DMS153 treated with DMSO at 0.1 percent for 48 hours (cell line): ENCODE measurements around the gene NFX1.
"Not testable (repeated sequence)": the region's sequence is repeated elsewhere in the genome, so short reads cannot be mapped to it uniquely, and the experiment has no call there.

Source experiments
- DNase-seq: peaks from one replicate; lab custom pipeline; 2025; ENCODE audit not compliant: unreplicated experiment; lab: John Stamatoyannopoulos, UW

NFX1 gene

DNA sequence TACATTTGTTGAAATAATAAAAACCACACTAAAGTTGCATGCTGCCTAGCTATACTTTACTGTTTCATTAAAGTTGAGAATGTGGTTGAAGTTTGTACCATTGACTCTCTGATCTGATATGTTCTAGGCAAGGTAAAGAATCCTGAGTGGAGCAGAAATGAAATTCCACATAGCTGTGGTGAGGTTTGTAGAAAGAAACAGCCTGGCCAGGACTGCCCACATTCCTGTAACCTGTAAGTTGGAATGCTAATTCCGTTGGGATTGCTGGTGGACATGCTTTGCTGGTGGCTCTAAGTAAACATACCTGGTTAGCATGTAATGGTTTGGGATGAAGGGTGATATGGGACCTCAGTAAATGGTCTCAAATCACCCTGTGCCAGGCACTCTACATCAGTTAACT, 16.8 kb downstream of the NFX1 start:
- DNase-seq, result no peak

DNA sequence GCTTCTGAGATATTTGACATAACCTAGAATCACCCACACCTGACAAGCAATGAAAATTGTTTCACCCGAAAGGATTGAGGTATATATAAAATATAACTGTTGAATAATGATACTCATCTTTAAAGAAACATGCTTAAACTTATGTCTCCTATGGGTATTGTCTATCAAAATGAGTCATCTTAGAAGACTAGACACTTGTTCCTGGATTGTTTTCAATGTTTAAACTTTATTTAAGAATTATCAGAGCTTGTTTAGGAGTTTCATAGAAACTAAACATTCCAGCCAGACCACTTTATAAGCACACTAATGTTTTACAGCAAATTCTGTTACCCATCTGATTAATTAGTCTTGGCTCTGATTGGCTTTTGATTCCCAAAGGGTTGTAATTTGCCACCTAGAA, 19.6 kb downstream of the NFX1 start:
- DNase-seq, result no peak

DNA sequence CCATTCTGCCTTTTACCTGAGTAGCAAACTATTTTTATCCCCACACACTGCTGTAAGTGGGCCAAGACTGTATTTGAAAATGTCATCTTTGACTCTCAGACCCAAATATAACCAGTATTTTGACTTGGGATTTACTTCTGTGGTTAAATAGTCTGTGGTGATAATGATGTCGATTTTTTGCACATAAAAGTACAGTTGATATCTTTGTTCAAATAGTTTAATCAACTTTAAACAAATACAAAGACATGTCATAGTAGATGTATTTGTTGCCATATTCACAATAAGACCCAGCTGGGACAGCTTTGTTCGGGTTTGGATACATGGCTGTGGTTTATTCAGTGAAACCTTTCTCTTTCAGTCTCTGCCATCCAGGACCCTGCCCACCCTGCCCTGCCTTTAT, 20.4 kb downstream of the NFX1 start:
- DNase-seq, result no peak

DNA sequence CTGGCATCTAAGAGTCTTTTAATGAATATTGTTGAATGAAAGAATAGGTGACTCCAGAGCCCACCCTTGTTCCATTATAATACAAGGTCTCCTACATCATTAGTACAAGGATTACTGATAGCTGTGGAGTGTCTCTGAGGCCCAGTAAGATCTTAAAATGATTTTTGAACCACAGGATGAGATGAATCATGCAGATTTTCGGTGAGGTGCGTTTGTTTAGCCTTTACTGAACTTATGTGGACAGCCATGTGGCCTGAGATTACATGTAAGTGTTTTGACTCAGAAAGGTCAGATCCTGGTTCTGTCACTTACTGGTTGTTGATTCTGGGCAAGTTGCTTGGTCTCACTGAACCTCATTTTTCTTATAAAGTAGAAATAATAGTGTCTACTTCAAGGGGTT, 21.6 kb downstream of the NFX1 start:
- DNase-seq, result no peak

DNA sequence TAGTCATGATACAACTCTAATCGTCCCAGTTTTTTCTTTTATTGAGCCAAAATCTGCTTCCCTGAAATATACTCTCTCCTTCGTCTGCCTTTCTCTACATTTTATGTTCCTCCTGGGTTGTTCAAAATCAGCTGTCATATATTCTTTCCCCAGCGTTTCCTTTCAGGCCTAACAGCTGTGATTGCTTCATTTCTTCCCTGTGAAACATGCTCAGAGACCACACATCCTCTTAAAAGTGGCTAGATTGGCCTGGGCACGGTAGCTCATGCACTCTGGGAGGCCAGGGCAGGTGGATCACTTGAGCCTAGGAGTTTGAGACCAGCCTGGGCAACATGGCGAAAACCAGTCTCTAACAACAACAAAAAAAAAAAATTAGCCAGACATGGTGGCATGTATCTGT, 25.1 kb downstream of the NFX1 start:
- no peak for DNase-seq

DNA sequence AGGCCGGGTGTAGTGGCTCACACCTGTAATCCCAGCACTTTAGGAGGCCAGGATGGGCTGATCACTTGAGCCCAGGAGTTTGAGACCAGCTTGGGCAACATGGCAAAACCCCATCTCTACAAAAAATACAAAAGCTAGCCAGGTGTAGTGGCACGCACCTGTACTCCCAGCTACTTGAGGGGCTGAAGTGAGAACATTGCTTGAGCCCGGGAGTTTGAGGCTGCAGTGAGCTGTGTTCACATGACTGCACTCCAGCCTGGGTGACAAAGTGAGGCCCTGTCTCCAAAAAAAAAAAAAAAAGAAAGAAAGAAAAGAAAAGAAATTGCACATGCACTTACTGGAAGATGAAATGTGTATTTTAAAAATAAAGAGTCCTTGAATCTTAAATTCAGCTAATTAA, 26.8 kb downstream of the NFX1 start:
- not testable (repeated sequence) for DNase-seq

DNA sequence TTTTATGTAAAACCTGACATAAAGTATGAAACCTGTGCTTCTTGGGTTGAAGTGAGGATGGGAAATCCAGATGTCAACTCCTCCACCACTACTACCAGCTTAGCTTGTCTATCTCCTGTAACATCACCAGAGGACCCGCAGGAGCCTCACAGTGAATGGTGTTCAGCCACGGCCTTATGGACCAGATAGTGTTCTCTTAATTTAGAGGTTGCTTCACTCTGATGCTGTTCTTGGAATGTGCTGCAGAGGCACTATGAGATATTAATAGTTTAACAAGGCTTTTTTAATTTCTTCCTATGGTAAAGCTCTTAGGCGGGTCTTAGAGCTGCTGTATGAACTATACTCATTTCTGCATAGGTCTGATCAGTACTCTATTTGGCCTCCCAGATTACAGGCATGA, 27.9 kb downstream of the NFX1 start:
- no peak for DNase-seq

DNA sequence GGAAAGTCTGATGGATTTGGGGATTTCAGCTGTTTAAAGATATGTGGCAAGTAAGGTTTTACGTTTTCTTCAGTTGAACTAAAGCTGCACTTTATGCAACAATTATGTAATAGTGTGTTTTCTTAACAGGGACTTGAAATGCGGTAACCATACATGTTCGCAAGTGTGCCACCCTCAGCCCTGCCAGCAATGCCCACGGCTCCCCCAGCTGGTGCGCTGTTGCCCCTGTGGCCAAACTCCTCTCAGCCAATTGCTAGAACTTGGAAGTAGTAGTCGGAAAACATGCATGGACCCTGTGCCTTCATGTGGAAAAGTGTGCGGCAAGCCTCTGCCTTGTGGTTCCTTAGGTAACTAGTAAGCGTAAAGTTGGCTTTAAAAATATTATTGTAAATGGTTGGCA, 28.5 kb downstream of the NFX1 start:
- no peak for DNase-seq

DNA sequence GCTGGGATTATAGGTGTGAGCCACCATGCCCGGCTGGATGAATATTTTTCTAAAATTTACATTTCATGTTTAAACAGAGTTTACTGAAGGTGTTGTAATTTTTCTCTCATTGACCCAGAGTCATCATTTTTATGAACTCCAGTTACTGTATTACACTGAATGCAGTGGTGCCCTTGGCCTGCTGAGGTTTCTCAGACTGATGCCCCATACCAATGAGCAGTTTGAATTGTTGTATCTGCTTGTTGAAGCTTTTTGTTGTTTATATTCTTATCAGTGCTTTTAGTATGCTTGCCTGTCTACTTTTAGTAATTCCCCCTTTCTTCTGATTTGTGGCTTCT, 29.9 kb downstream of the NFX1 start:
- no peak for DNase-seq

DNA sequence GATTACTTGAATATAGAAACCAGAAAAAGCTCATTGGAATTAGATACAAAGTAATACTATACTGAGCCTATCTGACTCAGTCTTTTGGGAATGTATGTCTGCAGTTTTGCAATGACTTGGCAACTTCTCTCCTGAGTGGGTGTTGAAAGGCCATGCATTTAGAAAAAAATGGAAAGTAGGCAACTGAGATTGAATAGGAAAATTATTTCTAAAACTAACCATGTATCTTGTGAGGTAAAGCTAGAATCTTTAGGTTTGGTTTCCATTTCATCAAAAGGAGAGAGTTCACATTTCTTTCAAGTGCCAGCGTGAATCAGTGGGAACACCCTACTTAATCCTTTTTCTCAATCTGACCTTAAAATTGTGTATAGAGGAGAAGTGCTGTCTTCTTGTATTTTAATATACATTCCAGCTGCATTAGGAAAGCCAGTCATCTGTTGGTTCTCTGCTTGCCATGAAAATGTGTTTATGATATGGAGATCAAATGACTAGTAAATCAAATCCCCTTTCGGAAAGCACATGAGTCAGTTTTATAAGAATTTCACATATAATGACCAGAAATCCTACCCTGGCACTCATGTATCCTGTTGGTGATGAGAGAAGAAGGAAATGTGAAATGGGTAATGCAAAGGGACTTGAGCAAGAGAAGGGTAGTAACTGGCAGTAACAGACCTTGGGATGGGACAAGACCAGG, 30.4 kb downstream of the NFX1 start:
- no peak for DNase-seq

DNA sequence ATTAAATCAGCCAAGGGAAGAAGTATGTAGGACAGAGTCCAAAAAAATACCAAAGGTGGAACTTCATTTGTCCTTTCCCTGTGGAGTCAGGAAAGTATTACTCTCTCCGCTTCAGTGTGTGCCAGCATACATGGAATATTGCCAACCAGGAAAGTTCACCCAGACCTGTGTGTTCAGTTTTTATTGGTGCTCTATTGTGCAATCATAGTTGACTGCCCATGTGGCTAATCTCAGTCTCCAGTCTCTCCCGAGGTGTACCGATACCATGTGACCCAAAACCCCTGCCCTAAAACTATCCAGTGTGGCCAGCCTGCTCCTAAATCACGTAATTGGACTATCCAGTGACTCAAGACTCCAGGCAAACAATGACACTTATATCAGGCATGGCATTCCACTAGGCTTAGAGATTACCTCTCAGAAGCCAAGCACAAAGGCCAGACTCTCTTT, 38.8 kb downstream of the NFX1 start:
- DNase-seq, result no peak

DNA sequence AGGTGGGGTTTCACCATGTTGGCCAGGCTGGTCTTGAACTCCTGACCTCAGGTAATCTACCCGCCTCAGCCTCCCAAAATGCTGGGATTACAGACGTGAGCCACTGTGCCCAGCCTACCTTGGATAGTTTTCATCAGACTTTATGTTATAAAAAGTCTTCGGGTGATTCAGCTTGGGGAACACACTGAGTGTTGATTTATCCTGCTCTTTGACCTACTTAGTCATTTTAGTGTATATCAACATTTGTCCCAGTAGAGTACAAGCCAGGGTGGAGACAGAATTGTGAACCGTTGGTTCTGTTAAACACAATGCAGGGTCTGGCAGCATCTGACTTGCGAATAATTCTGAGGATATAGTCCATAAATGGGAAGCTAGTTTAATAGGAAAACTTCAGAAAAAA, 39.7 kb downstream of the NFX1 start:
- no peak for DNase-seq

DNA sequence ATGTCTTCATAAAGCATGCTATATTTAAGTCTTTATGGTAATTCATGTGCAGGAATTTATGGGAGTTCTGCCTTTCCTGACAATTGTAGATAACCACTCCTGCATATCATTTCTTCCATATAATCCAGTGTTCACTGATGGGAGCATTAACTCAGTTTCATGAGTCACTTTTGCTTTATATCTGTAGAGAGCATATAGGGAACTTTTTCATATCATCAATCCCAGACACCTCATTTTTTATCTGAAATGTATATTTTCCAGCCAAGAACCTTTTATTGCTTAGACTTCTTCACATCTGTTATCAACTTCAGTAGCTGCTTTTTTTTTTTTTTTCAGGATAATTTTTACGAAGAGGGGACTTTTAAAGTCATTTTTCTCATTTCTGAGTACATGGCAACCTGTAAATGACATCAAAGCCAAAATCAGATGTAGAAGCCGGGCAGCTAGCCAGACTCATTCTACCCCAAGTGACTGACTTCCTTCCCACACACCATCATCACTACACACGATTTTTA, 41.1 kb downstream of the NFX1 start:
- DNase-seq, result no peak

DNA sequence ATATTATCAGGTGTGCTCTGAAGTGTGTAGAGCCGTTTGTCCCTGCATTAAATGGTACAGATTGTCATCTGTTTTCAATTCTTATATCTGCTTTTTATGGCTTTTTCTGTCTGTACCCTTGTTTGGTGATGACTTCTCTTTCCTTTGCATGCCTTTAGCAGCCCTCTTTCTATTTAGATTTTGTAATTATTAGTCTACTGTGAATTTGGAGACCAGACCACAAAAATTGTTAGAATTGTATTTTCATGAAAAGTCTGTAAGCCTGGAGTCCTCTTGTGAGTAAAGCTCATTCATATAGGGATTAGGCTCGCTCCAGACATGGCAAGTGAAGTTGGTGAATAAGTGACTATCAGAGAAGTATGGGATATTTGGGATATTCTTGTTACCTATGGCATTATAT, 41.7 kb downstream of the NFX1 start:
- no peak for DNase-seq

DNA sequence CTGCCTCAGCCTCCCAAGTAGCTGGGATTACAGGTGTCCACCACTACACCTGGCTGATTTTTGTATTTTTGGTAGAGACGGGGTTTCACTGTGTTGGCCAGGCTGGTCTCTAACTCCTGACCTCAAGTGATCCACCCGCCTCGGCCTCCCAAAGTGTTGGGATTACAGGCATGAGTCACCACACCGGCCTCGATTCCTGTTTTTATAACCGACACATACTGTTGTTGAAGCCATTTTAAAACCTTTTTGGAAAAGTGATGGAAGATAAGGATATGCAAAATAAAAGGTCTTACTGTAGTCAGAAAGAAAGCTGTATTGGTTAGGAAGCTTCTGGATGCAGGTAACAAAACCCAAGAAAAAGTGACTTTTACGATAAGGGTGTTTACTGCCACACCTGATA, 42.6 kb downstream of the NFX1 start:
- not testable (repeated sequence) for DNase-seq

DNA sequence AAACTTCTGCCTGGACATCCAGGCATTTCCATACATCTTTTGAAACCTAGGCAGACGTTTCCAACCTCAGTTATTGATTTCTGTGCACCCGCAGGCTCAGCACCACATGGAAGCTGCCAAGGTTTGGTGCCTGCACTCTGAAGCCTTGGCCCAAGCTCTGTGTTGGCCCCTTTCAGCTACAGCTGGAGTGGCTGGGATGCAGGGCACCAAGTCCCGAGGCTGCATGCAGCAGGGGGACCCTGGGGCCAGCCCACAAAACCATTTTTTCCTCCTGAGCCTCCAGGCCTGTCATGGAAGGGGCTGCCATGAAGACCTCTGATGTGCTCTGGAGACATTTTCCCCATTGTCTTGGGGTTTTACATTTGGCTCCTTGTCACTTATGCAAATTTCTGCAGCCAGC, 49.9 kb downstream of the NFX1 start:
- no peak for DNase-seq

DNA sequence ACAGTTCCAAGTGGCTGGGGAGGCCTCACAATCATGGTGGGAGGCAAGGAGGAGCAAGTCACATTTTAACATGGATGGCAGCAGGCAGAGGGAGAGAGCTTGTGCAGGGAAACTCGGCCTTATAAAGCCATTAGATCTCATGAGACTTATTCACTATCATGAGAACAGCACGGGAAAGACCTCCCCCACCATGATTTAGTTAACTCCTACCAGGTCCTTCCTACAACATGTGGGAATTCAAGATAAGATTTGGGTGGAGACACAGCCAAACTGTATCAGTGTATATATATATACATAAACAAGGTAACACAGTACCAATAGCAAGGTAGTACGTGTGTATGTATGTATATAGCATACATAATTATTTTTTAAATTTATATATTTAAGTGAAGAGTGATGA, 50.9 kb downstream of the NFX1 start:
- DNase-seq, result no peak

DNA sequence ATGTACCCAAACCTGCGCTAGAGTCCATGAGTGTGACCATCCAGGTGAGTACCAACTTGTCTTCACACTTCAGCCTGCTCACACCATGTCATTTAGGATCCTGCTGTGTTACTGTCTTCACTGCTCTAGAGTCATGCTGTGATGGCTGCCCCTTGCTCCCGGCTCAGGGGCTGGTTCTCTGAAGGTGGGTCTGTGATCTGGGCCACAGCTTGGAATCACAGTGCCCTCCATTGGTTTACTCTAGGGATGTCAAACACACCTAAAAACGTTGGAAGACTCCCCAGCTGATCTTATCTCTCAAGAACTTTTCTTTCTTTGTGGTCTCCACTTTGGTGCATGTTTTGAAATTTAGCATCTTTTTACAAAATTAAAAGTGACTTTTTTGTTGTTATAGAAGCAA, 53.8 kb downstream of the NFX1 start:
- DNase-seq, result no peak

DNA sequence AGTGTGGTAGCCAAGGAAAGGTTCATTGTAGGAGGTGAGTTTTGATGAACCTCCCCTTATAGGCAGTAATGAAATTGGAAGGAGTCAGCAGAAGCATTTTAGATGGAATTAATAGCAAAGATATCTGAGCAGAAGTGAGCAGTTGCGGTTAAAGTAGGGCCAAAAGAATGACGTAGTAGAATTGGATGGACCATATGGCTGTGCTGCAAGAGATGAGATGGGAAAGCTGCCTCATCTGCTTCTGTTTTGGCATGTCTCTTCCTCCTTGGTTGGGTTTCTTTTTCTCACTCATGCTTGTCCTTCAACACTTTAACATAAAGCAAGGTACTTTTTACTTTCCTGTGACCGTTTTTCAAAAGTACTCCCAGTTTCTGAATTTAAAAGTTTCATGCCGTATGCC, 56.2 kb downstream of the NFX1 start:
- DNase-seq, result no peak

DNA sequence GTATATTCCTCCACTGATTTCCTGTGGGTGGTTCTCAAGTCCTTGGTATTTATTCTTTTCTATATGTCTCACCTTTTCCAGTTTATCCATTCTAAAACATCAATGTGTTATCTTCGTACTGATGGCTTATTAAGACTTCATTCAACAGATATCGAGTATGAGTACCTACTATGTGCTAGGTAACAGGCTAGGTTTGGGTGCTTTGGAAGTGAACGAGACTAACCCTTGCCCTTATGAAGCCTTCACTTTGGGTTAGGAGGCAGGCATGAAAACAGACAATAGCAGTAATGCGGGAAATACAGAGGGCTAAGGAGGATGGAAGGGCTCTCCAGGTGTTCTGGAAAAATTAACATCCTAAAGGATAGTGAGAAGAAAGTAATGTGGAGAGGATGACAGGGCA, 58.7 kb downstream of the NFX1 start:
- no peak for DNase-seq

DNA sequence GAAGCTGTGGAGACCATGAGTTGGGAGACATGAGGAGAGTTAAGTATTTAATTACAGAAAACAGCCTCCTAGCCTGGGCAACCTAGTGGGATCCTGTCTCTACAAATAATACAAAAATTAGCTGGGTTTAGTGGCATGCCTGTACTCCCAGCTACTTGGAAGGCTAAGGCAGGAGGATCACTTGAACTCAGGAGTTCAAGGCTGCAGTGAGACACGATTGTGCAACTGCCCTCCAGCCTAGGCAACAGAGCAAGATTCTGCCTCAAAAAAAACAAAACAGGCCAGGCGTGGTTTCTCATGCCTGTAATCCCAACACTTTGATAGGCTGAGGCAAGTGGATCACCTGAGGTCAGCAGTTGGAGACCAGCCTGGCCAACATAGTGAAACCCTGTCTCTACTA, 59.4 kb downstream of the NFX1 start:
- no peak for DNase-seq

DNA sequence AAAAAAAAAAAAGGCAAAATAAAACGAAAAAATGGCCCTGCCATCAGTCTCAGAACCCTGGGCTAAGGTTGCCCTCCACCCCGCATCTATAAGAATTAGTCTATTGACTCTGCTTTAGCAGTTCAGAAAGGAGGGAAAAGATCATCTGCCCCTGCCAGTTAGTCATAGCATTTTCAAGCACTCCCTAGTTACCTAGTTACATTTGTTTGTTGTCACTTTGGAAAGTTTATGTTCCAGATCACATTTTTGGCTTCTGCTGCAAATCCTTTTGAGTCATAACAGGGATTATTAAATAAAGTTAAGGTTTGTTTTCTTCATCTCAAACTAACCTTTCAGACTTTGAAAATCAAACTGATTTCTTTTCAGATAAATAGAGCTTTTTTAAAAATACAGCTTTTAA, 60.0 kb downstream of the NFX1 start:
- no peak for DNase-seq

DNA sequence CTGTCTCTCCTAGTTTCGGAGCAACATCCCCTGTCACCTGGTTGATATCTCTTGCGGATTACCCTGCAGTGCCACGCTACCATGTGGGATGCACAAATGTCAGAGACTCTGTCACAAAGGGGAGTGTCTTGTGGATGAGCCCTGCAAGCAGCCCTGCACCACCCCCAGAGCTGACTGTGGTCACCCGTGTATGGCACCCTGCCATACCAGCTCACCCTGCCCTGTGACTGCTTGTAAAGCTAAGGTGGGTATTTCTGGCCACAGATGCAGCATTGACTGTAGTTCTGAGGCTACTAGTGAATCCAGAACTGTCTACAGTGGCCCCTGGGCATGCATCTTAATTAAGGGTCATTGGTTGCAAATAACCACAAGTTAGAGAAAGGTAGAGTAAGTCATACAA, 61.2 kb downstream of the NFX1 start:
- no peak for DNase-seq
